Measurements from ENCODE around the gene RNF181.
"Not testable (repeated sequence)": the region's sequence is repeated elsewhere in the genome, so short reads cannot be mapped to it uniquely, and the experiment has no call there.

Gene RNF181

DNA sequence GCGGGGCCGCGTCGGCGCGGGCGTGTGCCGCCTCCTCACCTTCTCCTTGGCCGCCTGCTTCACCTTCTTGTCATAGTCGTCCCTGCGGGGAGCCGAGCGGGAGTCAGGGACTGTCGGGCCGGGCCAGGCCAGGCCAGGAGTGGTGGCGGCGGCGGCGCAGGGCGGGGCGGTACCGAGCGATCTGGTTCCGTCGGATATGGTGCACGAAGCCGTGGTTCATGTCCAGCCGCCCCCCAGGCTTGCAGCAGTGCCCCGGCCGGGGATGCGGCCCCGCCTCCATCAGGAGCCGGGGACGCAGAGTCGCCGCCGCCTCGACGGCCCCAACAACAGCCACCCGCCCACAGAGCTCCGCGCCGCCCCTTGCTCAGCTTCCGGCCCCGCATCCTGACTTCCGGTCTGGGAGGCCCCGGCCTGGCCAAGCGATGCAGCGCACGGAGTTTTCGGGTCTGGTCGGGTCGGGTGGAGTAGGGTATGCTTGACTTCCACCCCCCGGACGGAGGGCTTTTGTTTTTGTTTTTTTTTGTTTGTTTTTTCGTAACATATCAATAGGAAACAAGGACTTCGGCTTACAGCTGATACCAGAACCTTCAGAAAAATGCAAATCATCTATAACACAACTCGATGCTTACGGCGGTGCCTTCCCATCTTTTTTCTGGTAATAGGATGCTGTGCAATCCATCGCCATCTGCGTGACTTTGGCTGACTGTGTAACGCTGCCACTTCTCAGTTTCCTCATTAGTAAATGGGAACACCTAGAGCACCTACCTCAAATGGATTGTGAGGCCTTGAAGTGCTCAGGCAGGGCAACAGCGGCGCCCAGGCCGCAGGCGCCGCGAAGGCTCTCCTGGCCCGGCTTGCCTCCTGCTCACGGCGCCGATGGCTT is 16.4 kb downstream of the RNF181 start, which contains the start of gene C2orf68:
Gene C2orf68 (minus strand): TSS at position 362 of the 883 bp plus-strand sequence. CDS start 82 bp downstream, at position 280.
- Mint-ChIP-seq H3K36me3 (peaks cover 6% of the 10 kb centered on the region), H3K4me1 (ENCODE audit: low read depth) (peaks cover 24% of the 10 kb centered on the region), H3K9me3 (ENCODE audit: low read depth) (no peaks in the 10 kb centered on the region), H3K4me3 (peak within 1 kb of the TSS; percentile 95), H3K27ac (peak within 1 kb of the TSS; percentile 90), H3K27me3 (no peaks in the 10 kb centered on the region)

DNA sequence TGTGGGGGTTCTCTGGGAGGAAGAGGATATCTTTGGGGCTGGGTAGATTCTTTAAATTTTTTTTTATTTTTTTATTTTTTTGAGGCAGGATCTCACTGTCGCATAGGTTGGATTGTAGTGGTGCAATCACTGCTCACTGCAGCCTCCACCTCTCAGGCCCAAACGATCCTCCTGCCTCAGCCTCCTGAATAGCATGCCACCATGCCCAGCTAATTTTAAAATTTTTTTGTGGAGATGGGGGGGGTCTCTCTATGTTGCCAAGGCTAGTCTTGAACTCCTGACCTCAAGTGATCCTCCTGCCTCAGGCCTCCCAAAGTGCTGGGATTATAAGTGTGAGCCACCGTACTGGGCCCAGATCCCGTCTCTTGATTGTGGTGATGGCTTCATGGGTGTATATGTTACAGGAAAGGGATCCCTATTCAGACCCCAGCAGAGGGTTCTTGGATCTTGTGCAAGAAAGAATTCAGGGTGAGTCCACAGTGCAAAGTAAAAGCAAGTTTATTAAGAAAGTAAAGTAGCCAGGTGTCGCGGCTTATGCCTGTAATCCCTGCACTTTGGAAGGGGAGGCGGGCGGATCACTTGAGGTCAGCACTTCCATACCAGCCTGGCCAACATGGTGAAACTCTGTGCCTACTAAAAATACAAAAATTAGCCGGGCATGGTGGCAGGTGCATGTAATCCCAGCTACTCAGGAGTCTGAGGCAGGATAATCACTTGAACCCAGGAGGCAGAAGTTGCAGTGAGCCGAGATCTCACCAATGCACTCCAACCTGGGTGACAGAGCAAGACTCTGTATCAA is 18.4 kb downstream of the RNF181 start:
- peaks cover 3% of the 10 kb centered on the region for H3K36me3 Mint-ChIP-seq
- peak overlapping the region; percentile 50 for H3K27ac Mint-ChIP-seq
- peak overlapping the region; percentile 57 for H3K4me3 Mint-ChIP-seq

DNA sequence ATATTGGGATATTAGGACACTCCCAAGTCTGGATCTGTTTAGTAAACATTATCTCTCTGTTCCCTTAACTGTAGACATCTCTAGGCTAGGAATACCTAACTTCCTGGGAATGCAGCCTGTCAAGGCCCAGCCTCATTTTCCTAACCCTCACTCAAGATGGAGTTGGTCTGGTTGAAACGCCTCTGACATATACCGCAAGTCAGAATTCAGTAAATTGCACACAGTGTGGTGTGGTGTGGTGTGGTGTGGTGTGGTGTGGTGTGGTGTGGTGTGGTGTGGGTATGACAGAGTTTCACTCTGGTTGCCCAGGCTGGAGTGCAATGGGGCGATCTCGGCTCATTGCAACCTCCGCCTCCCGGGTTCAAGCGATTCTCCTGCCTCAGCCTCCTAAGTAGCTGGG is 19.2 kb downstream of the RNF181 start:
- peaks cover 29% of the 10 kb centered on the region for H3K4me1 Mint-ChIP-seq (ENCODE audit: low read depth)
- not testable (repeated sequence) for H3K27ac Mint-ChIP-seq

More for the DNA sequence above, 18.4 kb downstream of the RNF181 start:
- Mint-ChIP-seq H3K27me3 (no peaks in the 10 kb centered on the region), H3K4me1 (ENCODE audit: low read depth) (peaks cover 28% of the 10 kb centered on the region), H3K9me3 (ENCODE audit: low read depth) (no peaks in the 10 kb centered on the region)

DNA sequence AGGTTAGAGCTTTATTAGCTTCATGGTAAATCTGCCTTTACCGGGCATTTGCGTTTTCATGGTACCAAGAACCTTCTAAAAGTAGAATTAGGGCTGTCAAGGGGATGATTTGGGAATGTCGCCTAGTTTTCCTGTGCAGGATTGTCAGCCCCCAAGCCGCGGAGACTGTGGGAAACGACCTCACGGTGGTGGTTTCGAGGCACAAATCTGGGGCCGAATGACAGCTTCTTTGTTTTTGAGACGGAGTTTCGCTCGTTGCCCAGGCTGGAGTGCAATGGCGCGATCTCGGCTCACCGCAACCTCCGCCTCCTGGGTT is 19.8 kb downstream of the RNF181 start:
- H3K4me3 Mint-ChIP-seq, result peak overlapping the region; percentile 23
- no peaks in the 10 kb centered on the region for H3K27me3 Mint-ChIP-seq
- H3K9me3 Mint-ChIP-seq (ENCODE audit: low read depth), result no peaks in the 10 kb centered on the region
- no peak overlapping the region for H3K27ac Mint-ChIP-seq
- peaks cover under 1% of the 10 kb centered on the region for H3K36me3 Mint-ChIP-seq
- peaks cover 25% of the 10 kb centered on the region for H3K4me1 Mint-ChIP-seq (ENCODE audit: low read depth)

More for the DNA sequence above, 19.2 kb downstream of the RNF181 start:
- peak overlapping the region; percentile 35 for H3K4me3 Mint-ChIP-seq
- not testable (repeated sequence) for H3K27me3 Mint-ChIP-seq; H3K9me3 Mint-ChIP-seq (ENCODE audit: low read depth); H3K36me3 Mint-ChIP-seq

DNA sequence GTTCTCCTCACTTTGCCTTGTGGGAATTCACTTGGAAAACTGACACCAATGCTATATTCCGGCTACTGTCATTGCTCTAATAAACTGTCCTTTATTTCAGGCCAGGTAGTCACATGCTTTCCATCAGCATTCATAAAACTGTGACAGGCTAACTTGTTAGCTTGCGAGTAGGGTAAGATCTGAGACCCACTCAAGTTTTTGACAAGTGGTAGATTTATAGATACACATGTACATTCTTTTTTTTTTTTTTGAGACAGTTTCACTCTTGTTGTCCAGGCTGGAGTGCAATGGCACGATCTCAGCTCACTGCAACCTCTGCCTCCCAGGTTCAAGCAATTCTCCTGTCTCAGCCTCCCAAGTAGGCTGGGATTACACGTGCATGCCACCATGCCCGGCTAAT is 22.2 kb downstream of the RNF181 start:
- H3K9me3 Mint-ChIP-seq (ENCODE audit: low read depth); H3K27me3 Mint-ChIP-seq; H3K36me3 Mint-ChIP-seq: not testable (repeated sequence)
- Mint-ChIP-seq H3K4me3 (peak overlapping the region; percentile 95), H3K27ac (peak overlapping the region; percentile 83), H3K4me1 (ENCODE audit: low read depth) (peaks cover 21% of the 10 kb centered on the region)

DNA sequence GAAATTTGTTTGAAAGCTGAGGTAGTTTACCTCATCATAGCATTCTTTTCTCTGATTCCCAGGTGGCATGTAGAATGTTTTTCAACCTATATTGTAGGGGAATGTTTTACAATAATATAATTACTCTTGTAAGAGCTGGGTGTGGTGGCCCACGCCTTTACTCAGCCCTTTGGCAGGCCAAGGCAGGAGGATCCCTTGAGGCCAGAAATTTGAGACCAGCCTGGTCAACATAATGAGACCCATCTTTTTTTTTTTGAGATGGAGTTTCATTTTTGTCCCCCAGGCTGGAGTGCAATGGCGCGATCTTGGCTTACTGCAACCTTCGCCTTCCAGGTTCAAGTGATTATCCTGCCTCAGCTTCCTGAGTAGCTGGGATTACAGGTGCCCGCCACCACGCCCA is 24.1 kb downstream of the RNF181 start:
- Mint-ChIP-seq H3K27me3 (no peaks in the 10 kb centered on the region), H3K27ac (no peak overlapping the region), H3K4me3 (no peak overlapping the region), H3K9me3 (ENCODE audit: low read depth) (no peaks in the 10 kb centered on the region), H3K36me3 (peaks cover 3% of the 10 kb centered on the region), H3K4me1 (ENCODE audit: low read depth) (peaks cover 25% of the 10 kb centered on the region)

DNA sequence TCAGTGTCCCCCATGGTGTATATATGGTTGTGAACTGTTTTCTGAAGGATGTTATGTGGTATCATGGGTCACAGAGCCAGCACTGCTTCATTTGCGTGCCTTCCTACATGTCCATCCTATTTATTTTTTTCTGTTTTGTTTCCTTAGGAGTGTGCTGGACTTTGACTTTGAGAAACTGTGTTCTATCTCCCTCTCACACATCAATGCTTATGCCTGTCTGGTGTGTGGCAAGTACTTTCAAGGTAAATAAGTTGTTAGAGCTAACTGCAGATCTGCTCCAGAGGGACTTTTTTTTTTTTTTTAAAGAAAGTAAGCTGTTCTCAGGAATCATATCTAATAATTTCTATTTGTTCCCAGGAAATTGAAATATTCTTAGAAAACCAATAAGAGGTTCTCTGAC is 25.8 kb downstream of the RNF181 start:
- Mint-ChIP-seq H3K4me3 (no peak overlapping the region), H3K4me1 (ENCODE audit: low read depth) (peaks cover 21% of the 10 kb centered on the region), H3K36me3 (peaks cover 3% of the 10 kb centered on the region), H3K9me3 (ENCODE audit: low read depth) (no peaks in the 10 kb centered on the region), H3K27me3 (no peaks in the 10 kb centered on the region), H3K27ac (no peak overlapping the region)

DNA sequence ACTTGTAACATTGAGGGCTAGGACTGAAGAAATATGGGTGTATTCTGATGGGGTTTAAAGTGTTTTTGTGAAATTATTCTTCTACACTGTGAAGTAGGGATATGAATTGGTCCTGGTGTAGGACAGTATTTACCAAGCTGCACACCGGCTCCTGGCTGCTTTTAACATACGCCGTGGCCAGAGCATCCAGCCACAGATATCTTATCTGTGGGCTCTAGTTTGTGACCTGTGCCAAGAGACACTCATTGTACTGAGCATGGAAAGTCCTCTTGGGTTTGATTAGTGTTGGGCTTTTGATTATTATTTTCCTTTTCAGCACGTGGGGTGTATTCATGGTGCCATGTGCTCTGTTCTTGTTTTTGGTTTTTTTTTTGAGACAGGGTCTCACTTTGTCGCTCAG is 28.4 kb downstream of the RNF181 start:
- H3K27me3 Mint-ChIP-seq, result no peaks in the 10 kb centered on the region
- no peak overlapping the region for H3K4me3 Mint-ChIP-seq
- H3K9me3 Mint-ChIP-seq (ENCODE audit: low read depth), result no peaks in the 10 kb centered on the region
- H3K36me3 Mint-ChIP-seq, result peaks cover 3% of the 10 kb centered on the region
- H3K27ac Mint-ChIP-seq, result peak overlapping the region; percentile 54
- H3K4me1 Mint-ChIP-seq (ENCODE audit: low read depth), result peaks cover 21% of the 10 kb centered on the region

DNA sequence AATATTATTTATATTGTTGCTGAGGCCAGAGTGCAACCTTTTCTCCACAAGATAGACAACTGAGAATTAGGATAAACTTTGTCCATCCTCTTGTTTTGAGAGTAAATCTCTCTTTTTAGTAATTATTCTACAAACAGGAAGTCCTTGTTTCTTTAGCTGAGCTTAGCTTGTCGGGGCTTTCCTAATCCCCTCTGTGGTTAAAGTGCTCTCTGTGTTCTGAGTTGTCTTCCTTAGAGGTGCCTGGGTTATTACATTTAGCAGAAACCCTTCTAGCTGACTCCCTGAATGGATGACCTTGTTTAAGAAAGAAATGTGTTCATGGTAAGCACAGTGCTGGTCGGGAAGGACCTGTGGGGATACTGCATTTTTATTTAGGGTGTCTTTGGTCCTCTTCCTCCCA is 33.1 kb downstream of the RNF181 start:
- peak overlapping the region; percentile 38 for H3K4me3 Mint-ChIP-seq
- H3K27ac Mint-ChIP-seq, result peak overlapping the region; percentile 72
- peaks cover 2% of the 10 kb centered on the region for H3K36me3 Mint-ChIP-seq

DNA sequence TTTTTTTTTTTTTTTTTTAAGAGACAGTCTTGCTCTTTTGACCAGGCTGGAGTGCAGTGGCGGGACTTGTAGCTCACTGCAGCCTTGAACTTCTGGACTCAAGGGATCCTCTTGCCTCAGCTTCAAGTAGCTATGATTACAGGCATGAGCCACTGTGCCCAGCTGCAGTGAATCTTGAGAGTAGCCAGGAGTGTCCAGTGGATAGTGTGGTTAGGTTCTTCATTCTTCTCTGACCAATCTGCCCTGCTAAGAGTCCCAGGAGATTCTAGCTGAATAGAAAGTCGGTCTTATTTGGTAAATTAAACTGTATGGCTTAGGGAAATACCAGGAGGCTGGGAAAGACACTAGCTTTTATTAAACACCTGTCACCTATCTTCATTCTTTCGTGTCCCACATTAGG is 35.8 kb downstream of the RNF181 start:
- H3K27me3 Mint-ChIP-seq, result no peaks in the 10 kb centered on the region
- H3K4me3 Mint-ChIP-seq, result no peak overlapping the region
- peaks cover 2% of the 10 kb centered on the region for H3K36me3 Mint-ChIP-seq
- peaks cover 22% of the 10 kb centered on the region for H3K4me1 Mint-ChIP-seq (ENCODE audit: low read depth)
- H3K9me3 Mint-ChIP-seq (ENCODE audit: low read depth), result no peaks in the 10 kb centered on the region
- peak overlapping the region; percentile 34 for H3K27ac Mint-ChIP-seq

More for the DNA sequence above, 33.1 kb downstream of the RNF181 start:
- Mint-ChIP-seq H3K27me3 (no peaks in the 10 kb centered on the region), H3K4me1 (ENCODE audit: low read depth) (peaks cover 19% of the 10 kb centered on the region), H3K9me3 (ENCODE audit: low read depth) (no peaks in the 10 kb centered on the region)

DNA sequence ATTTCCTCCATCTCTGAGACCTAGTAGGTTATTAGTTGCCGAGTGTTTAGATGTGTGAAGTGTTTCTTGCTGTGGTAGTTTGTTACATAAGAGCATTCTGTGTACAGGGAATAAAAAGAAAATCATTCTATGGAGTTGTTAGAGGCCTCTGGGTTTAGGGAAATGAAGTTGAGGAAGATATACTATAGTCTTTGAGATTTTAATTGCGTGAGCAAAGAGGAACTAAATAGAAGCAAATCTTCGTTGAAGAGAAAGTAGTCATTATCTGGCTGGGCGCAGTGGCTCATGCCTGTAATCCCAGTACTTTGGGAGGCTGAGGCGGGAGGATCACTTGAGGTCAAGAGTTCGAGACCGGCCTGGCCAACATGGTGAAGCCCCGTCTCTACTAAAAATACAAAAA is 39.5 kb downstream of the RNF181 start:
- Mint-ChIP-seq H3K27me3 (no peaks in the 10 kb centered on the region), H3K9me3 (ENCODE audit: low read depth) (no peaks in the 10 kb centered on the region), H3K36me3 (peaks cover 4% of the 10 kb centered on the region), H3K4me1 (ENCODE audit: low read depth) (peaks cover 11% of the 10 kb centered on the region), H3K27ac (no peak overlapping the region), H3K4me3 (no peak overlapping the region)

DNA sequence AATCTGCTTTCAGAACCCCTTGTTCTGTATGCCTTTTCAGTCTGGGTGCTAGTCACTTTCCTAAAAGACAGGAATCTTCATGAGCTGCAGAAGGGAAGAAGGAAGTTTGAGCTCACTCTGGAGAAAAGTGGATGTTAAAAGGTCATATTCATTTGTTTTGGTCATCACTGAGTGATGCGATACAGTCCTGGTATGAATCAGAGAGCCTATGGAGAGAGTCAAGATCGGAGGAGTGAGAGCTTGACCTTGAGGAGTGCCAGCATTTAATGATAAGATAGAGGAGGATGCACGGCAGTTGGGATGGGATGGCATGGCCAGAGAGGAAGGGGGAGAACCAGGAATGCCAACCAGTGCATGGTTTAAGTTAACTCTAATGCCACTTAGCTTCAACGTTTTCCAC is 40.1 kb downstream of the RNF181 start:
- peak overlapping the region; percentile 12 for H3K27ac Mint-ChIP-seq
- no peaks in the 10 kb centered on the region for H3K27me3 Mint-ChIP-seq
- no peaks in the 10 kb centered on the region for H3K9me3 Mint-ChIP-seq (ENCODE audit: low read depth)
- H3K4me1 Mint-ChIP-seq (ENCODE audit: low read depth), result peaks cover 11% of the 10 kb centered on the region
- no peak overlapping the region for H3K4me3 Mint-ChIP-seq
- peaks cover 4% of the 10 kb centered on the region for H3K36me3 Mint-ChIP-seq

DNA sequence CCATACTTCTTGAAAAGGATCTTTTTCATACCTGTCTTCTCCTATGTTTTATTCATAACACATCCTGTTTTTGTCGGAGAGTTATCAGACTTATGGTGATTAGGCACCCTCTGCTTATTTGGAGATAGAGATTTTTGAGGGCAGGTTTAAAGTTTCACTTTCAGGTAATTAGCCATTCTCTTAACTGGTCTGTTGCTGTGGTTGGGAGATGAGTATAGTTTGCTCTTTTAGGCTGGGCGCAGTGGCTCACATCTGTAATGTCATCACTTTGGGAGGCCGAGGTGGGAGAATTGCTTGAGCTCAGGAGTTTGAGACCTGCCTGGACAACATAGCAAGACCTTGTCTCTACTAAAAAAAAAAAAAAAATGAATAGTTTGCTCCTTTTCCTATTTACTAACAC is 47.2 kb downstream of the RNF181 start:
- H3K9me3 Mint-ChIP-seq (ENCODE audit: low read depth), result no peaks in the 10 kb centered on the region
- no peaks in the 10 kb centered on the region for H3K27me3 Mint-ChIP-seq
- H3K4me3 Mint-ChIP-seq, result no peak overlapping the region
- peaks cover 6% of the 10 kb centered on the region for H3K36me3 Mint-ChIP-seq
- H3K4me1 Mint-ChIP-seq (ENCODE audit: low read depth), result peaks cover 8% of the 10 kb centered on the region
- peak overlapping the region; percentile 5 for H3K27ac Mint-ChIP-seq

DNA sequence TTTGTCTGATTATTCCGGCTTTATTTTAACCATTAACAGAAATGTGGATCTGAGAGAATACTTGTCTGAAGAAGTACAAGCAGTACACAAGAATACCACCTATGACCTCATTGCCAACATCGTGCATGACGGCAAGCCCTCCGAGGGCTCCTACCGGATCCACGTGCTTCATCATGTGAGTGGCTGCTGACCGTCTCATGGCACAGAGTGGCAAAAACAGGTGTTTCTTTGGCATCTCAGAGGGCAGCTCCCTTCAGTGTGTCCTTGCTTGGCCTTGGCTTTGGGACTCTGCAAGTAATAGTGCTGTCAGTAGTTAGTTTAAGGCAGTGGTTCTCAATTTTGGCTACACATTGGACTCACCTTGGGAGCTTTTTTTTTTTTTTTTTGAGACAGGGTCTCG is 49.4 kb downstream of the RNF181 start:
- Mint-ChIP-seq H3K27me3 (no peaks in the 10 kb centered on the region), H3K27ac (no peak overlapping the region), H3K9me3 (ENCODE audit: low read depth) (no peaks in the 10 kb centered on the region), H3K36me3 (peaks cover 8% of the 10 kb centered on the region), H3K4me1 (ENCODE audit: low read depth) (peaks cover 8% of the 10 kb centered on the region), H3K4me3 (no peak overlapping the region)

DNA sequence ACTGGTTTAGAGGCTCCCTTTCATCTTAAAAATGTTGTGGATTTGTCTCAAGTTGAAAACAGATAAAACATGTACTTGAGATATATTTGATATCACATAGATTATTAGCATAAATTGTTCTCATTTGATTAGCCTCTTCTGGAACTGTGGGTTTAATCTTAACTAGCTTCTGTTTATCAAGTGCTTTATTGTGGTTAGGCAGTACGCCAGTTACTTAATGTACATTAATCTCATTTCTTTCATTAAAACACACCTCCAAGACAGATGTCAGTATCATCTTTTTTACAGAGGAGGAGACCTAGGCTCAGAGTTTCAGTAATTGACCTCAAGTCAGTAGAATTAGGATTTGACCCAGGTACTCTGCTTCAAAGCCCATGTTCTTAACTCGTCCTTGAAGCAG is 50.6 kb downstream of the RNF181 start:
- H3K27ac Mint-ChIP-seq, result no peak overlapping the region
- H3K9me3 Mint-ChIP-seq (ENCODE audit: low read depth), result no peaks in the 10 kb centered on the region
- no peak overlapping the region for H3K4me3 Mint-ChIP-seq
- H3K36me3 Mint-ChIP-seq, result peaks cover 8% of the 10 kb centered on the region
- peaks cover 8% of the 10 kb centered on the region for H3K4me1 Mint-ChIP-seq (ENCODE audit: low read depth)
- H3K27me3 Mint-ChIP-seq, result no peaks in the 10 kb centered on the region

Data from activated naive CD8-positive, alpha-beta T cell (primary cell).